ENCODE measurements around the gene MTF2.

- TF ChIP-seq CTCF (IDR thresholded peaks at IDR 0.05) = no peak
- TF ChIP-seq POLR2A (IDR thresholded peaks at IDR 0.05) = no peak
Measured at GRCh38 chr1:93033785-93034184, 45.3 kb upstream of the MTF2 start.
